Left renal pelvis (tissue), 4 donors: ENCODE results near the gene ATRAID. TPM values are rescaled to one million over a fixed set of nuclear protein-coding genes. Genes with fewer than 3 reads are reported as not detected.
A peak's percentile ranks its signal among the peaks of the same experiment; 100 is the strongest.

Experiments
- DNase-seq, 4 donors: peaks; one replicate each; pipeline ENCODE4 v3.0.0-alpha.2; 2013; ENCODE audit warnings: low read depth in 4 of 4, low spot score in 3 of 4
- polyA plus RNA-seq, 4 donors: library from polyadenylated mRNA; unstranded; fragments of 120-200 nt; gene quantifications; one replicate each; pipeline ENCODE4 v1.2.1, GENCODE V29; 2013; ENCODE audit not compliant: insufficient read length in 4 of 4

ATRAID gene
- polyA plus RNA-seq, 4 donors, result 142 to 162 (median 153) TPM

DNA sequence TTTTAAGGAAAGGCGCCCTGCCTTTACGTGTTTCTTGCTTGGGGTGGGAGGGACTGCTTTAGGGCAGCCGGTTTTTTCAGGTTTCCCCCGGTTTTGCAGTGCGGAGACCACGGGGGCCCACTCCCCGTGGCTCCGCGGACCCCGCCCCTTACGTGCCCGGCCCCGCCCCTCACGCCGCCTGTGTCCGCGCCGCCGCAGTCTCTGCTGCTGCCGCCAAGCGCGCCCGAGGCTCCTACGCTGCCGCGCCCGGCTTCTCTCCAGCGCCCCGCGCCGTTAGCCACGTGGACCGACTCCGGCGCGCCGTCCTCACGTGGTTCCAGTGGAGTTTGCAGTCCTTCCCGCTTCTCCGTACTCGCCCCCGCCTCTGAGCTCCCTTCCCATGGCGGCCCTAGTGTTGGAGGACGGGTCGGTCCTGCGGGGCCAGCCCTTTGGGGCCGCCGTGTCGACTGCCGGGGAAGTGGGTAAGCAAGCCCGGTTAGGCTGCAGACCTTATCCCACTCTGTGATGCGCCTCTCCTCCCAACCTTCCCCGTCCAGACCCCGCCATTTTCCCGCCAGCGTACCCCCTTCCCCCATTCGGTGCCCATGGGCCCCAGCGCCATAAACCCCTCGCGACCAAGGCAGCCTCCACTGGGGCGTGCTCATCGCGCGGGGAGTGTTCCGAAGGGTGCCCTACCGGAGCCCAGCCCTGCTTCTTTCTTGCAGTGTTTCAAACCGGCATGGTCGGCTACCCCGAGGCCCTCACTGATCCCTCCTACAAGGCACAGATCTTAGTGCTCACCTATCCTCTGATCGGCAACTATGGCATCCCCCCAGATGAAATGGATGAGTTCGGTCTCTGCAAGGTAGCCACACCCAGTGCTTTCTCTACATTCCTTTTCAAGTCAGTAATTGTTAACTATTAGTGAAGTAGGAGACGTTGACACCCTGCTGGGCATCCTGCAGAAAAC lies 5.6 kb downstream of the ATRAID start, which contains the start of gene CAD:
Gene CAD, plus strand, starts transcription at position 197 of the 949 bp plus-strand sequence. Its CDS starts 183 bp downstream, at position 380.
- peak; percentile 56 to 60 (median 58) for DNase-seq

DNA sequence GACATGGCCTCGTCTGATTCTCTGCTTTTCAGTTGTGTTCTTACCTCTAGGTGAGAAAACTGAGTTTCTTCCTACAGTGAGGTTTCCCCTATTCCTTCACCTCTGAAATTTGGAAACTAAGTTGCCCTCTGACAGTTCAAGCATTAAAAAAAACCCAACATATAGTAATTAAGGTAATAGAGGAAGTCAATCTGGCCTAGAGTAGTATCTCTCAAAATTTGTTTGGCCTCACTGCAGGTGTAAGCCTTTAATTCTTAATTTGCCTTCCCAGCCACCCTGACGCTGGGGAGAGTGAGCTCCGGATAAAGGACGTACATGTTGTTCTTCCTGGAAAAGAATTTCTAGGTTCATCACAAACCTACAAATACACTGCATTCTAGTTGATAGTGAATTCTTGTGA lies 6.8 kb downstream of the ATRAID start:
- DNase-seq, result no peak

DNA sequence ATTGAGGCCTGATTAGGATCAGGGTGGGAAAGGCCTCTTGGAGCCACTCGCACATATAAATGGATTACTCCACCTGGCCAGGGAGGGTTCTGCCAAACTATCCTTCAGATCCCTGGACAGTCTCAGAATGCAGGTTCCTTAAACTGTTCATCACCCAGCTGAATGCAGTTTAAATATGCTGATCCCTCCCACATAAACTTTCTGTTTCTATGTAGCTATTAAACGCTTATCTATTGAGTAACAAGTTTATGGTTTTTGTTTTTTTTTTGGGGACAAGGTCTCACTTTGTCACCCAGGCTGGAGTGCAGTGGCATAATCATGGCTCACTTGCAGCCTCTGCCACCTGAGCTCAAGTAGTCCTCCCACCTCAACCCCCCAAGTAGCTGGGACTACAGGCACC lies 7.2 kb downstream of the ATRAID start:
- DNase-seq, result no peak

DNA sequence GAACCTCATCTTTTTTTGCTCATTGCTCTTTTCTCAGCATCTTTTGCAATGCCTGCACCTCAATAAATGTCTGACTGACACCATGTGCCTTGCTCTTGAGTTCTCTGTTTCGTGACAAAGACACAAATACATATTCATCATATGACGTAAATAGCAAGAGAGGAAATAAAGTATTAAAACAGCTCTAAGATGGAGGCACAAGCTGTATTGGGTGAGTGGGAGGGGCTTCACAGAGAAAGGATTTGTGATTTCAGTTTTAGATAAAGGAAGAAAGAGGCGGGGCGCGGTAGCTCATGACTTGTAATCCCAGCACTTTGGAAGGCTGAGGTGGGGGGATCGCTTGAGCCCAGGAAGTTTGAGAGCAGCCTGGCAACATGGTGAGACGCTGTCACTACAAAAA lies 8.2 kb downstream of the ATRAID start:
- no peak for DNase-seq

DNA sequence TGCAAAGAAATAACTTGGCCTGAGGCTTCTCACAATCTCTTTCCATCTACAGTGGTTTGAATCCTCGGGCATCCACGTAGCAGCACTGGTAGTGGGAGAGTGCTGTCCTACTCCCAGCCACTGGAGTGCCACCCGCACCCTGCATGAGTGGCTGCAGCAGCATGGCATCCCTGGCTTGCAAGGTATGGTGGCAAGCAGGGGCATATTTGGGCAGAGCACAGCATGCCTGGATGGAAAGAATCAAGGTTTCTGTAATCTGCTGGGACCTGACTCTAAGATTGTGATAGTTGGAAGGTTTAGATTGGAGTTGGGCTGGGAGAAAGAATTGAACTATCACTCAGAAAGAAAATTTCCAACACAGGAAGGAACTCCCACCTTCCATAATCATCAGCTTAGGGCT lies 9.3 kb downstream of the ATRAID start:
- DNase-seq, result no peak

DNA sequence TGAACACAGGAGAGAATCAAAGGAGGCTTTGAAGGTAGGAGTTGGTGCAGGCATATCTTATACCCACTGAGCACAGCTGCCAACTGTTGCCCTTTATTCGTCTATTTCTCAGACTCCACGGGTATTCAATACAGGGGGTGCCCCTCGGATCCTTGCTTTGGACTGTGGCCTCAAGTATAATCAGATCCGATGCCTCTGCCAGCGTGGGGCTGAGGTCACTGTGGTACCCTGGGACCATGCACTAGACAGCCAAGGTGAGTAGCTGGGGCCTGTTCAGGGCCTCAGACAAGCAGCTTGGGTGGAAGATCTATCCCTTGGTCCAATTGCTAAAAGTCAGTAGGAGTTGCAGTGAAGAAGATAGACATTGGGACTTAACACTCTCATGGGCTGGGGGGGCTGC lies 10.6 kb downstream of the ATRAID start:
- DNase-seq, result no peak

DNA sequence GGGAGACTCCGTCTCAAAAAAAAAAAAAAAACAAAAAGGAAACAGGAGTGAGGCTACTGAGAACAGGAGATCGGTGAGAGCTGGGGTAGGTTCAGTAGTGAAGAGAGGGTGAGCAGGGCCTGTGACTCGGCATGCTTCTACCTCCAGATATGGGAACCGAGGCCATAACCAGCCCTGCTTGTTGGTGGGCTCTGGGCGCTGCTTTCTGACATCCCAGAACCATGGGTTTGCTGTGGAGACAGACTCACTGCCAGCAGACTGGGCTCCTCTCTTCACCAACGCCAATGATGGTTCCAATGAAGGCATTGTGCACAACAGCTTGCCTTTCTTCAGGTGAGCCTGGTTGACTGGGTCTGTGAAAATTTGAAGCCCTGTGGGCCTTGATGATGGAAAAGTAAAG lies 11.6 kb downstream of the ATRAID start:
- no peak for DNase-seq

DNA sequence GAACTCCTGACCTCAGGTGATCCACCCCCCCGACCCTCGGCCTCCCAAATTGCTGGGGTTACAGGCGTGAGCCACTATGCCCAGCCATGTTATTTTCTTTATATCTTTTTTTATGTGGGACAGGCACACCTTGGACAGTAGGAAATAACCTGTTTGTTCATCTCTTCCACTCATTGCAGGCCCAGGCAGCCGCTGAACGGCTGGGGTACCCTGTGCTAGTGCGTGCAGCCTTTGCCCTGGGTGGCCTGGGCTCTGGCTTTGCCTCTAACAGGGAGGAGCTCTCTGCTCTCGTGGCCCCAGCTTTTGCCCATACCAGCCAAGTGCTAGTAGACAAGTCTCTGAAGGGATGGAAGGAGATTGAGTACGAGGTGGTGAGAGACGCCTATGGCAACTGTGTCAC lies 13.7 kb downstream of the ATRAID start:
- no peak for DNase-seq

DNA sequence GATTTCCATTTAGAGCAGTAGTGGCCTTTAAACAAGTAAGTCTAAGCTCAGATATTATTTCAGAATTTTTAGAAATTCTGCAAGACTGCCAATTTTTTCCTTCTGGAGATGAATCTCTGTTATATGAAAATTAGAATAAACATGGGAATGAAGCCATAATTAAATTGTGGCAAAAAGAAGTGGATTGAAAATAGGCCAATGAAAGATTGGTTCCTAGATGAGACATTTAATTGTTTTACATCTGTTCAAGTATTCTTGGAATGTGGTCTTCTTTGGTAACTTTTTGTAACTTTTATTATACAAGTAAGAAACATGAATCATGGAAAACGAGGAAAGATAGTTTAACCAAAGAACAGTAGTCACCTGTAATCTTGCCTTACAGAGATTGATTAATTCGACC lies 15.7 kb downstream of the ATRAID start:
- no peak for DNase-seq

DNA sequence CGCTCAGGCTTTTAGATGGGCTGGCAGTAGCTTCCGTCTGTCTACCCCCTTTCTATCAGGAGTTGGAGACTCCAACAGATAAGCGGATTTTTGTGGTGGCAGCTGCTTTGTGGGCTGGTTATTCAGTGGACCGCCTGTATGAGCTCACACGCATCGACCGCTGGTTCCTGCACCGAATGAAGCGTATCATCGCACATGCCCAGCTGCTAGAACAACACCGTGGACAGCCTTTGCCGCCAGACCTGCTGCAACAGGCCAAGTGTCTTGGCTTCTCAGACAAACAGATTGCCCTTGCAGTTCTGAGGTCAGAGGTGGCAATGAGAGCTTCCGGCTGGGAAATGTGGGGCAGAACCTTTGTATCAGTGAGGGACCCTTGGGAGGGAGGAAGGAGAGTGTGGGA lies 20.1 kb downstream of the ATRAID start:
- no peak for DNase-seq

DNA sequence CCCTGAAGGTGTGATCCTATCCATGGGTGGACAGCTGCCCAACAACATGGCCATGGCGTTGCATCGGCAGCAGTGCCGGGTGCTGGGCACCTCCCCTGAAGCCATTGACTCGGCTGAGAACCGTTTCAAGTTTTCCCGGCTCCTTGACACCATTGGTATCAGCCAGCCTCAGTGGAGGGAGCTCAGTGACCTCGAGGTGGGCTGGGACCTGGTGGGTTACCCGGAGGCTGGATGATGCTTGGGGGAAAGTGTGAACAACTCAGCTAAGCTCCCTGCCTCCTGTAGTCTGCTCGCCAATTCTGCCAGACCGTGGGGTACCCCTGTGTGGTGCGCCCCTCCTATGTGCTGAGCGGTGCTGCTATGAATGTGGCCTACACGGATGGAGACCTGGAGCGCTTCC lies 21.5 kb downstream of the ATRAID start:
- no peak for DNase-seq

DNA sequence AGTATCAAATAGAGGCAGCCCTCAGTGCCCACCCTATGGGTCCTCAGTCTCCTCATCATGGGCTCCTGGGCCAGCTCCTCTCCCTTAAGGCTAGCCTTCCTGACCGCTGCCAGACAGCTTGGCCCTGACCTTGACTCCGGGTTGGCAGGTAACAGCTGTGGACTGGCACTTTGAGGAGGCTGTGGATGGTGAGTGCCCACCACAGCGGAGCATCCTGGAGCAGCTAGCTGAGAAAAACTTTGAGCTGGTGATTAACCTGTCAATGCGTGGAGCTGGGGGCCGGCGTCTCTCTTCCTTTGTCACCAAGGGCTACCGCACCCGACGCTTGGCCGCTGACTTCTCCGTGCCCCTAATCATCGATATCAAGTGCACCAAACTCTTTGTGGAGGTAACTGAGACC lies 24.3 kb downstream of the ATRAID start:
- no peak for DNase-seq

DNA sequence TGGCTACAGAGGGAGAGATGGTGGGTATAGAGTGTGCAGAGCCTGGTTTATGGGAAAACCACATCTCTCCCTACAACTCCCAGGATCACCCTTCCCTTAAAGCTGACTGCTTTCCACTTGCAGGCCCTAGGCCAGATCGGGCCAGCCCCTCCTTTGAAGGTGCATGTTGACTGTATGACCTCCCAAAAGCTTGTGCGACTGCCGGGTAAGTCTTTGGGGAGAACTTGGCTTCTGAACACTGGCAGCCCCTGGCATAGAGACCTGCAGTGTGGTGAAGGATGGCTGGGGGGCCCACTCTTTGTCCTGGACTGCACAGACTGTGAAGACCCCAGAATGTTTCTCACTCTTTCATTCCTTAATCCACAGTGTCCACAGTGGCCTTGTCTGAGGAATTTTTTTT lies 24.8 kb downstream of the ATRAID start:
- no peak for DNase-seq

DNA sequence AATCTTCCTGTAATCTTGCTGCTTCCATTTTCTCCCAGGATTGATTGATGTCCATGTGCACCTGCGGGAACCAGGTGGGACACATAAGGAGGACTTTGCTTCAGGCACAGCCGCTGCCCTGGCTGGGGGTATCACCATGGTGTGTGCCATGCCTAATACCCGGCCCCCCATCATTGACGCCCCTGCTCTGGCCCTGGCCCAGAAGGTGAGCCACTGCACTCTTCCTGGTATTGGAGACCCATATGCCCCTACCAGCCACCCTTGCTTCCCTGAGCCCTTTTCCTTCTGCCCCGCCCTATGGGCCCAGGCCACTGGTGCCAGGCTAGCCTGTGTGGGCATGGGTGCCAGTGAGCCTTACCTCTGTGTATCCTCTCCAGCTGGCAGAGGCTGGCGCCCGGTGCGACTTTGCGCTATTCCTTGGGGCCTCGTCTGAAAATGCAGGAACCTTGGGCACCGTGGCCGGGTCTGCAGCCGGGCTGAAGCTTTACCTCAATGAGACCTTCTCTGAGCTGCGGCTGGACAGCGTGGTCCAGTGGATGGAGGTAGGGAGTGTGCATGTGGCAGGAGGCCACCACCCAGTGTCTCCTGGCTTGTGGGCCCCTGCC lies 25.6 kb downstream of the ATRAID start:
- DNase-seq, result no peak

DNA sequence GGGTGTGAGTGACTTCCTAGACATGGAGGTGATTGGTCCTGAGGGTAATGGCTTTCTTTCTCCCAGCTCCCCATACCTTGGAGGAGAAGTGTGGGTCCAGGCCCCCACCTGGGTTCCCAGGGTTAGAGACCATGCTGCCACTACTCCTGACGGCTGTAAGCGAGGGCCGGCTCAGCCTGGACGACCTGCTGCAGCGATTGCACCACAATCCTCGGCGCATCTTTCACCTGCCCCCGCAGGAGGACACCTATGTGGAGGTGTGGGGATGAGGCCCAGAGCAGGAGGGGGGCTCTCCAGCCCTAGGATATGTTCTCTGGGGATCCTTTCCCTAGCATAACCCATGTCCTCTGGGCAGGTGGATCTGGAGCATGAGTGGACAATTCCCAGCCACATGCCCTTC lies 27.1 kb downstream of the ATRAID start:
- DNase-seq, result no peak

DNA sequence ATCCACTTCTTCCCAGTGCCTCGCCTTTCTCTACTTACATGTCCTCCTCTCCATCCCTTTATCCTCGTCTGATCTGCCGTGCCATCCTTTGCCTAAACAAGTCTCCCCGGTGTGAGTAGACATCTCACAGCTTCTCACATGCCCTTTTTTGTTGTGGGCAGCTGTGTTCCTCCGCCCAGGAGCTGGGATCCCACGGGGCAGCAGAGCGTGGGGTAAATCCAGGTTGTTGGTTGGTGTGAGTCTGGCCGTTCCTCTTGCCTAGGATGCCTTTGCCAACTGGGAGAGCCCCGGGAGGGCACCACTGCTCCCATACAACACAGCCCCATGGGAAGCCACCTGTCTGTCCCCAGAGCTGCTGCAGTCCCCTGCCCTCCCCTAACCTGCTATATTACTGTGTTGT lies 28.6 kb downstream of the ATRAID start:
- DNase-seq, result no peak

DNA sequence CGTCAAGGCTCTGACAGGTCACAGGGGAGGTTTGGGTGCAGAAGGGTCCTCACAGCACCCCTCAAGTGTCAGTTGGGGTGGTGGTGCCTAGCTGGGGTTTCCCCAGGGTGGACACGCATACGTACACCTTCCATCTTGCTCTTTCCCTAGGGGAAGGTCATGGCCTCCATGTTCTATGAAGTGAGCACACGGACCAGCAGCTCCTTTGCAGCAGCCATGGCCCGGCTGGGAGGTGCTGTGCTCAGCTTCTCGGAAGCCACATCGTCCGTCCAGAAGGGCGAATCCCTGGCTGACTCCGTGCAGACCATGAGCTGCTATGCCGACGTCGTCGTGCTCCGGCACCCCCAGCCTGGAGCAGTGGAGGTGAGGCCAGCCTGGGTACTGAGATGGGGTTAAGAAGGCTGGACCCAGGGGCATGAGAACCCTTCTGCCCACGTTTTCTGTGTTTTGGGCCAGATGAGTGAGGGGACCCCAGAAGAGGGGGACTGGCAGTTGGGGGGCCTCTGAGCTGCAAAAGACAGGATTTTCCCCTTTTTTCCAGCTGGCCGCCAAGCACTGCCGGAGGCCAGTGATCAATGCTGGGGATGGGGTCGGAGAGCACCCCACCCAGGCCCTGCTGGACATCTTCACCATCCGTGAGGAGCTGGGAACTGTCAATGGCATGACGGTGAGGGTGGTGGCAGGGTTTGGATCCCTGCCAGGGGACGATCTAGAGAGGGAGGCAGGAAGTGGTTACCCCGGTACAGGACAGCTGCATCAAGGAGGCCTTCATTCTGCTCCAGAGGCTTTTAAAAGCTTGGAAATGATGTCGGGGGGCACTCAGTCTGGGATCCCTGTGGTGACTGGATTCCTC lies 30.1 kb downstream of the ATRAID start:
- no peak for DNase-seq

DNA sequence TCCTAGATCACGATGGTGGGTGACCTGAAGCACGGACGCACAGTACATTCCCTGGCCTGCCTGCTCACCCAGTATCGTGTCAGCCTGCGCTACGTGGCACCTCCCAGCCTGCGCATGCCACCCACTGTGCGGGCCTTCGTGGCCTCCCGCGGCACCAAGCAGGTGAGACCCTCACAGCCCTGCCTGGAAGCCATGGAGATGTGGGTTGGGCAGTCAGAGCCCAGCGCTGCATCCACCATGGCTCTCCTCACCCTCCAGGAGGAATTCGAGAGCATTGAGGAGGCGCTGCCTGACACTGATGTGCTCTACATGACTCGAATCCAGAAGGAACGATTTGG lies 30.7 kb downstream of the ATRAID start:
- no peak for DNase-seq

DNA sequence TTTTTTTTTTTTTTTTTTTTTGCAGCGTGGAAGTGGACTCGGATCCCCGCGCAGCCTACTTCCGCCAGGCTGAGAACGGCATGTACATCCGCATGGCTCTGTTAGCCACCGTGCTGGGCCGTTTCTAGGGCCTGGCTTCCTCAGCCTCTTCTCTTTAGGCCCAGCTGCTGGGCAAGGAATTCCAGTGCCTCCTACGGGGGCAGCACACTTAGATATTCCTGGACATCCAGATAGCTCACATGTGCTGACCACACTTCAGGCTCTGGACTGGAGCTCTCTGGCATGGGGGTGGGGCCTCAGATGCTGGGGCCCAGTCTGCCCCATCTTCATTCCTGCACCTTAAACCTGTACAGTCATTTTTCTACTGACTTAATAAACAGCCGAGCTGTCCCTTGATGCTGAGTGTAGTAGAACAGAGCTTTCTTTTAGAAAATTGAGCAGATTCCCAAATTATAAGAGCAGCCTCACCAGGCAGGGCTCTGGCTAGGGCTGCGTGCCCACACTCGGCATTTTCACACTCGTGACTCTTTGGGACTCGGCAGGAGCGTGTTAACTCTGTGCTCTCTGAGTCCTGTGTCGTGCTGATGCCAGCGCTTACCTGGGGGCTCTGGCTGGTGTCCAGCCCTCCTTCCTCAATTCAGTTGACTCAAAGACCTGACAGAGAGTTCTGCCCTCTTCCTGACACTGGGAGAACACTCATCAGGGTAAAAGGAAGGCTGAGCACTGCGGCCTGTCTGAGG lies 31.7 kb downstream of the ATRAID start:
- DNase-seq, result no peak

DNA sequence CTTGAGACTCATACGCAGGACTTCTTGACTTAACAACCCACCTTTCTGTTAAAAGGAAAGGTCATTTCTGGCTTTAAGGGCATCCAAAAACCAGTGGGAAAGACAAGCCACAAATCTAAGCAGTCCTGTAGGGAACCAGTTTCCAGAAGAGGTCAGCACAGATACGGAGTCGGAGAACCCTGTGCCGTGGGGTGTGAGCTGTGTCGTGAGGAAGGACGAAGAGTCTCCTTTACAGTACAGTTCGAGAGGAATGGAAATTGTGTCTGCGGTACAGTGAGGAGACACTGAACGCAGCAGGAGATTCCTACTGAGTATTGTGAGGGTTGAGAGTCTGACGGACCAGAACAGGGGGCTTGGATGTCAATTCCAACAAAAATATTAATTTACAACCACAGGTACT lies 33.3 kb downstream of the ATRAID start:
- DNase-seq, result no peak

DNA sequence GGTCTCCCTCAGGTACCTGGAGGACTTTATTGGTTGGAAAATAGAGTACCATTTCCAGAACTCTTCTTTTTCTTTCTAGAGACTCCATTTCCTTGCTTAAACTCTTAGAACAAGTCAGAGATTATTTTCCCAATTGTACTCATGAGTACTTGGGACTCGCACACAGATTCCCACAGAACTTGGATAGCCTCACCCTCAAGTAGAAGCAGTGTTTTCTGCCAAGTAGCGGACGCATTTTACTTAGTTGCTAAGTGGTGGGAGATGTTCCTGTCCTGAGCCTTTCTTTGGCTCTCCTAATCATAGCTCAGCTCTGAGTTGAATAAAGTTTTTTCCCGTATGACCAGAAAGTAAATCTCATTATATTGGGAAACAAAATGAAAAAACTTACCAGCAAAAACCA lies 33.8 kb downstream of the ATRAID start:
- DNase-seq, result no peak
